Measurements from ENCODE around the gene RAPGEF4. TPM values are rescaled to one million over a fixed set of nuclear protein-coding genes. Genes with fewer than 3 reads are reported as not detected.

The RAPGEF4 gene
- total RNA-seq, 1 experiment from 2014 or later = 1.4 TPM

DNA sequence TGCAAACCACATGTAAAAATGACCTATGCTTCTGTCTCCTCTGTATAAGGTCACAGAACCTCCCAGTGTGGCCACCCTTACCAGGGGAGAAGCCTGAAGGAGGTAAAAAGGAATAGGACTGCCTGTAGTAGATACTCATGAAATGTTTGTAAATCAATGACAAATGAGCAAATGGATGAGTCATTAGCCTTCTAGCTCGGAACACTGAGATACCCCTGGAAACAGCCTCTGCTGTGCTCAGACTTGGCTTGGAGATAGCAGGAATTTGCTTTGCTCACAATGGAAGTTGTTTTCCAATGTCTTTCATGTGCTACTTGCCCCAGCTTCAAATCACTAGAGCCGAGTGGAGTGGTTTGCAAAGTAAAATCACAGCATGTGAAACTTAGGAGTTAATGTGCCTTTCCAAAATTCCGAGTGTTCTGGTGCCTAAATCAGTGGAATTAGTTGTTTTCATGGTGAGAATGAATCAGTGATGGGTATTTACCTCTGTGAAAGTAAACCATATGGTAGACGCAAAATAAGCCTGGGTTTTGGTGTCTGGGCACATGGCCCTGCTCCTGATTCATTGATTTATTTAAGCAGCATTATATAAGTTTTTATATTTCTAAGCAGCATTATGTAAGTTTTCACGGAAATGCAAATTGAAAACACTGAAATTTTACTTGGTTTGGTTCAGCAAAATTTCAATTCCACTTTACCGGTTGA is 186.0 kb downstream of the RAPGEF4 start:
- Histone ChIP-seq H4K91ac (ENCODE audit: insufficient read length, low read depth, low read length) (no peak overlapping the region), H3K23me2 (ENCODE audit: insufficient read length, low read depth, low read length, poor library complexity, severe bottlenecking) (no peaks in the 10 kb centered on the region), H3K4me2 (ENCODE audit: insufficient read depth, insufficient read length, low read length) (no peak overlapping the region), H2BK12ac (ENCODE audit: insufficient read length, low read depth, low read length) (no peak overlapping the region), H3K4me1 (ENCODE audit: insufficient read depth, low read length) (no peaks in the 10 kb centered on the region; the same call in 1 of the 2 replicates), H2BK20ac (ENCODE audit: low read depth, low read length, poor library complexity, severe bottlenecking) (no peak overlapping the region), H3K79me2 (ENCODE audit: insufficient read depth, low read length) (no peaks in the 10 kb centered on the region), H2BK120ac (ENCODE audit: low read depth, low read length, poor library complexity, severe bottlenecking) (no peak overlapping the region), H2AFZ (ENCODE audit: low read length) (no peak overlapping the region), H3K56ac (ENCODE audit: insufficient read length, low read depth, low read length) (no peak overlapping the region), H3T11ph (ENCODE audit: low read length) (no peak overlapping the region), H2BK15ac (ENCODE audit: low read depth, low read length) (no peak overlapping the region), H3K4ac (ENCODE audit: low read depth, low read length) (no peak overlapping the region), H2AK5ac (ENCODE audit: insufficient read length, low read length) (no peak overlapping the region), H3K9me3 (ENCODE audit: control insufficient read depth, low read depth, low read length) (no peaks in the 10 kb centered on the region), H3K27me3 (ENCODE audit: insufficient read depth, low read length) (no peaks in the 10 kb centered on the region), H3K23ac (ENCODE audit: insufficient read length, low read depth, low read length) (no peak overlapping the region), H3K18ac (ENCODE audit: insufficient read length, low read depth, low read length) (no peak overlapping the region), H2BK5ac (ENCODE audit: insufficient read length, low read length) (no peak overlapping the region), H3K27ac (ENCODE audit: insufficient read length, low read depth, low read length) (no peak overlapping the region), H4K8ac (replicated peaks; ENCODE audit: insufficient read length, low read depth, low read length) (no peak overlapping the region), H3K79me1 (ENCODE audit: insufficient read depth, low read depth, low read length, poor library complexity, severe bottlenecking) (no peaks in the 10 kb centered on the region), H3K14ac (ENCODE audit: insufficient read depth, low read length) (no peak overlapping the region), H4K20me1 (ENCODE audit: control insufficient read depth, insufficient read depth, insufficient read length) (no peaks in the 10 kb centered on the region), H4K5ac (ENCODE audit: insufficient read length, low read depth, low read length) (no peak overlapping the region), H3K9ac (ENCODE audit: extremely low read depth, insufficient read length, low read length) (no peak overlapping the region)
- DNase-seq = no peak
- no CpG with 5 or more reads among the region's 6 CpGs for WGBS (ENCODE audit: extremely low coverage, insufficient read length, low lambda C conversion rate)
- peaks cover under 1 to 6% of the 10 kb centered on the region in 2 experiments; a peak in 2 of 4 replicates for H3K4me1 Mint-ChIP-seq
- H3K27me3 Mint-ChIP-seq (ENCODE audit: low read depth) = peaks cover 1% of the 10 kb centered on the region; the same call in 1 of the 2 replicates
- no peaks in the 10 kb centered on the region for H3K36me3 Mint-ChIP-seq (ENCODE audit: insufficient read depth in 1 of 3, low read depth in 3 of 3)
- H3K4me3 Mint-ChIP-seq = no peak overlapping the region
- H3K27ac Mint-ChIP-seq = peak overlapping the region in 1 of 3 experiments; percentile 54; a peak in 1 of 7 replicates
- H3K9me3 Mint-ChIP-seq = no peaks in the 10 kb centered on the region; a peak in 1 of 5 replicates
- TF ChIP-seq, protein P1, sequence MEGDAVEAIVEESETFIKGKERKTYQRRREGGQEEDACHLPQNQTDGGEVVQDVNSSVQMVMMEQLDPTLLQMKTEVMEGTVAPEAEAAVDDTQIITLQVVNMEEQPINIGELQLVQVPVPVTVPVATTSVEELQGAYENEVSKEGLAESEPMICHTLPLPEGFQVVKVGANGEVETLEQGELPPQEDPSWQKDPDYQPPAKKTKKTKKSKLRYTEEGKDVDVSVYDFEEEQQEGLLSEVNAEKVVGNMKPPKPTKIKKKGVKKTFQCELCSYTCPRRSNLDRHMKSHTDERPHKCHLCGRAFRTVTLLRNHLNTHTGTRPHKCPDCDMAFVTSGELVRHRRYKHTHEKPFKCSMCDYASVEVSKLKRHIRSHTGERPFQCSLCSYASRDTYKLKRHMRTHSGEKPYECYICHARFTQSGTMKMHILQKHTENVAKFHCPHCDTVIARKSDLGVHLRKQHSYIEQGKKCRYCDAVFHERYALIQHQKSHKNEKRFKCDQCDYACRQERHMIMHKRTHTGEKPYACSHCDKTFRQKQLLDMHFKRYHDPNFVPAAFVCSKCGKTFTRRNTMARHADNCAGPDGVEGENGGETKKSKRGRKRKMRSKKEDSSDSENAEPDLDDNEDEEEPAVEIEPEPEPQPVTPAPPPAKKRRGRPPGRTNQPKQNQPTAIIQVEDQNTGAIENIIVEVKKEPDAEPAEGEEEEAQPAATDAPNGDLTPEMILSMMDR (conservative IDR thresholded peaks at IDR 0.05) = no peak
